MM.1S (cell line): ENCODE data around the gene DLX5.

ENCODE experiments used
- CTCF ChIP-seq: fragments of 300-600 bp; sonication (generic); IDR thresholded peaks from 2 replicates; pipeline ENCODE4 v1.5.1; 2016; ENCODE audit warnings: antibody characterized with exemption, low read length, mixed read lengths
- EZH2 ChIP-seq: fragments of 300-600 bp; sonication (generic); optimal IDR thresholded peaks from 2 replicates; pipeline ENCODE3; 2017; ENCODE audit warnings: low read depth, mild to moderate bottlenecking, antibody characterized with exemption, low read length, mixed read lengths
- EZH2phosphoT487 ChIP-seq: fragments of 300-600 bp; sonication (generic); IDR thresholded peaks from 2 replicates; pipeline ENCODE4 v1.6.1; 2018; ENCODE audit warnings: antibody characterized with exemption, low read length

GRCh38 chr7:96979551-96980276, 44.9 kb downstream of the DLX5 start:
- TF ChIP-seq CTCF, result no peak
- TF ChIP-seq EZH2phosphoT487, result no peak
- no peak for TF ChIP-seq EZH2
